ENCODE data around the gene CENPA. TPM values are rescaled to one million over a fixed set of nuclear protein-coding genes. Genes with fewer than 3 reads are reported as not detected.
A peak's percentile ranks its signal among the peaks of the same experiment; 100 is the strongest.

The CENPA gene
- total RNA-seq, 4 donors from 2014 or later: 0.47 to 5.2 (median 2.1) TPM

- TF ChIP-seq POLR2A (IDR thresholded peaks at IDR 0.05) (no peak), CTCF (IDR thresholded peaks at IDR 0.05) (no peak)
- H3K4me3 ChIP-seq (ENCODE audit: low read depth, poor library complexity, severe bottlenecking): no peak overlapping the region
- intact Hi-C loops (cut with DNase I; ENCODE audit: low total_unique reads): no loop called here
- WGBS, 2 donors: 13 to 15% methylated on average over 11 to 13 of the region's 14 CpGs
- peak; percentile 94 to 98 for DNase-seq (ENCODE audit: low spot score in 2 of 2)
These were observed 16.6 kb upstream of the CENPA start for GRCh38 chr2:26769089-26769761.

GRCh38 chr2:26770986-26771586 lies 14.8 kb upstream of the CENPA start:
- H3K4me3 ChIP-seq (ENCODE audit: low read depth, poor library complexity, severe bottlenecking): no peak overlapping the region
- TF ChIP-seq CTCF (IDR thresholded peaks at IDR 0.05): no peak
- TF ChIP-seq POLR2A (IDR thresholded peaks at IDR 0.05): no peak
- 19 to 35% methylated on average over 6 of the region's 6 CpGs for WGBS, 2 donors
- intact Hi-C loops (cut with DNase I; ENCODE audit: low total_unique reads): no loop called here
- DNase-seq (ENCODE audit: low spot score in 2 of 2): peak; percentile 93

- peak; percentile 99 to 100 for DNase-seq (ENCODE audit: low spot score in 2 of 2)
- TF ChIP-seq CTCF (IDR thresholded peaks at IDR 0.05): no peak
- no peak for TF ChIP-seq POLR2A (IDR thresholded peaks at IDR 0.05)
- H3K4me3 ChIP-seq (ENCODE audit: low read depth, poor library complexity, severe bottlenecking): no peak overlapping the region
- 16 to 23% methylated on average over 13 of the region's 13 CpGs for WGBS, 2 donors
- intact Hi-C loops (cut with DNase I; ENCODE audit: low total_unique reads): no loop called here
These were observed 13.5 kb upstream of the CENPA start for GRCh38 chr2:26772064-26773001.

- whole genome bisulfite sequencing, 2 donors: 74 to 84% methylated on average over 5 of the region's 5 CpGs
- no peak for DNase-seq (ENCODE audit: low spot score in 2 of 2)
- TF ChIP-seq CTCF (IDR thresholded peaks at IDR 0.05) (no peak), POLR2A (IDR thresholded peaks at IDR 0.05) (no peak)
- H3K4me3 ChIP-seq (ENCODE audit: low read depth, poor library complexity, severe bottlenecking): no peak overlapping the region
- intact Hi-C loops (cut with DNase I; ENCODE audit: low total_unique reads): no loop called here
These were observed 9.6 kb upstream of the CENPA start for GRCh38 chr2:26776195-26776800.

GRCh38 chr2:26778098-26778497 lies 7.8 kb upstream of the CENPA start:
- no peak for DNase-seq (ENCODE audit: low spot score in 2 of 2)
- TF ChIP-seq POLR2A (IDR thresholded peaks at IDR 0.05) (no peak), CTCF (IDR thresholded peaks at IDR 0.05) (no peak)
- WGBS, 2 donors: 89 to 95% methylated on average over 10 to 18 of the region's 18 CpGs
- intact Hi-C loops (cut with DNase I; ENCODE audit: low total_unique reads): no loop called here
- no peak overlapping the region for H3K4me3 ChIP-seq (ENCODE audit: low read depth, poor library complexity, severe bottlenecking)
